ENCODE results near the gene MEA1. TPM values are rescaled to one million over a fixed set of nuclear protein-coding genes. Genes with fewer than 3 reads are reported as not detected.
A peak's percentile ranks its signal among the peaks of the same experiment; 100 is the strongest.
"Not testable (repeated sequence)": the region's sequence is repeated elsewhere in the genome, so short reads cannot be mapped to it uniquely, and the experiment has no call there.

MEA1 gene
- total RNA-seq, 2 experiments from 2014 or later = 93.4 to 129 TPM

DNA sequence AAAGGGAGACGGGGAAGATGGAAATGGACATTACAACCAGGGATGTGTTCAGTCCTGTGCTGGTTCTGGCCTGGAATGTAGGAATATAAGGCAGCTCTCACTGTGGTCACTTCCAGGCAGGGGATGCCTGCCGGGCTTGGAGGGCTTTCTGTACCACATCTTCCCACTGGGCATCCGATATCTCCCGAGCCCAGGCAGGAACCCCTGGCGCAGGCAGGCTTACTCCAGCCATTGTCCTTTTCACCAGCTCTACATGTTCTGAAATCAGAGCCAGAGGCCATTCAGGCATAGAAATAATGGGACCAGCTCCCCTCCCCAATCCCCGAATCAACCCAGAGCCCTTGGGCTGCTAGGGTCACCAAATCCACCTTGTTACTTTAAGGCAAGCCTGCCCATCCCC, 1.4 kb downstream of the MEA1 start:
- peak overlapping the region; percentile 87 for H3K27ac Mint-ChIP-seq
- ATAC-seq = no peak
- H3K4me3 Mint-ChIP-seq = peak overlapping the region; percentile 91
- ChIA-PET POLR2A (interaction anchor here (0.7 to 0.8 kb wide), 2 partner anchors 28 to 703 kb away, joined by 3 read pairs; partner anchors contain the start of gene PPP2R5D), CTCF (interaction anchor here (0.7 to 1.3 kb wide), 4 partner anchors 9 to 111 kb away, joined by 3 to 5 read pairs (median 4); partner anchors contain the start of gene PPP2R5D)
- no peaks in the 10 kb centered on the region for H3K27me3 Mint-ChIP-seq
- intact Hi-C loops (cut with DNase I, micrococcal nuclease) = loop anchor here in 1 of 2 experiments (2.0 to 5.0 kb wide), 2 partner anchors 615 to 796 kb away; partner anchors contain the start of genes GTPBP2 and MRPS10
- peaks cover 44% of the 10 kb centered on the region for H3K36me3 Mint-ChIP-seq (ENCODE audit: low read depth)
- no peak for DNase-seq
- peaks cover 39% of the 10 kb centered on the region for H3K4me1 Mint-ChIP-seq
- no peaks in the 10 kb centered on the region for H3K9me3 Mint-ChIP-seq (ENCODE audit: low read depth)

DNA sequence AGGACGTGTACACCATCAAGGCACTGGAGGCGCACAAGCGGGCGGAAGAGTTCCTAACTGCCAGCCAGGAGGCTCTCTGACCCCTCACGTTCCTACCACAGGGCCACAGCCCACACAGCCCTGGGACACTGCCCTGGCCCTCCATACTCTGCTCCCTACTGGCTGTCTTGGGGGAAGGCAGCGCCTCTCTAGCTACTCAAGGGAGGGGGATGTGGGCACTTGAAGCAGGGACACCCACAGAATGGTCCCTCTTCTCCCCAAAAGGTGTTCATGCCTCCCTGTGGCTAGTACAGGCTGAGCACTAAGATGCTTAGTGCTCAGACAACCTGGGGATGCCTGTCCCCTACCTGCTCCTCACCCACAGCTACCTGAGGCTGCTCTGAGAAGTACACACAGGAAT, 2.5 kb downstream of the MEA1 start:
- CTCF ChIA-PET = interaction anchor here (0.7 to 5.8 kb wide), 4 partner anchors 8 to 213 kb away, joined by 3 to 32 read pairs (median 4); partner anchors contain the start of gene PPP2R5D
- no peak for DNase-seq
- H3K9me3 Mint-ChIP-seq (ENCODE audit: low read depth) = no peaks in the 10 kb centered on the region
- intact Hi-C loops (cut with DNase I, micrococcal nuclease) = loop anchor here in 1 of 2 experiments (5.0 kb wide), 1 partner anchor 616 kb away; the partner anchor contains the start of gene GTPBP2
- H3K36me3 Mint-ChIP-seq (ENCODE audit: low read depth) = peaks cover 50% of the 10 kb centered on the region
- H3K27ac Mint-ChIP-seq = peak overlapping the region; percentile 45
- POLR2A ChIA-PET = interaction anchor here (1.0 kb wide), 1 partner anchor 82 kb away, joined by 3 read pairs; the partner anchor contains the start of gene CNPY3
- peaks cover 34% of the 10 kb centered on the region for H3K4me1 Mint-ChIP-seq
- H3K4me3 Mint-ChIP-seq = no peak overlapping the region
- no peak for ATAC-seq
- no peaks in the 10 kb centered on the region for H3K27me3 Mint-ChIP-seq

DNA sequence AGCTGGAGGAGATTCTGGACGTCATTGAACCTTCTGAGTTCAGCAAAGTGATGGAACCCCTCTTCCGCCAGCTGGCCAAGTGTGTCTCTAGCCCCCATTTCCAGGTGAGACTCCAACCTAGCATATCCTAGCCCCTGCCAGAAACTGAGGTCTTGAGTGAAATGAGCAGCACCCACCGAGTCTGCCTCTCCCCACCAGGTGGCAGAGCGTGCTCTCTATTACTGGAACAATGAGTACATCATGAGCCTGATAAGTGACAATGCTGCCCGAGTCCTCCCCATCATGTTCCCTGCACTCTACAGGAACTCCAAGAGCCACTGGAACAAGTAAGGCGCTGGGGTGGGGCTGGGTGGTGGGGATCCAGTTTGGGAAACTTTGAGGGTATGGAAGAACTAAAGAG, 4.6 kb downstream of the MEA1 start:
- ChIA-PET POLR2A (interaction anchor here (0.6 kb wide), 1 partner anchor 1185 kb away, joined by 3 read pairs; no protein-coding TSS in a partner anchor), CTCF (interaction anchor here (0.7 to 5.8 kb wide), 4 partner anchors 25 to 275 kb away, joined by 3 to 32 read pairs (median 4); no protein-coding TSS in a partner anchor)
- Mint-ChIP-seq H3K36me3 (ENCODE audit: low read depth) (peaks cover 53% of the 10 kb centered on the region), H3K9me3 (ENCODE audit: low read depth) (no peaks in the 10 kb centered on the region), H3K4me1 (peaks cover 22% of the 10 kb centered on the region), H3K27ac (no peak overlapping the region), H3K4me3 (no peak overlapping the region), H3K27me3 (no peaks in the 10 kb centered on the region)
- ATAC-seq = no peak
- peak; percentile 66 for DNase-seq
- intact Hi-C loops (cut with DNase I, micrococcal nuclease) = loop anchor here in 1 of 2 experiments (1.0 kb wide), 1 partner anchor 134 kb away; no protein-coding TSS in a partner anchor

DNA sequence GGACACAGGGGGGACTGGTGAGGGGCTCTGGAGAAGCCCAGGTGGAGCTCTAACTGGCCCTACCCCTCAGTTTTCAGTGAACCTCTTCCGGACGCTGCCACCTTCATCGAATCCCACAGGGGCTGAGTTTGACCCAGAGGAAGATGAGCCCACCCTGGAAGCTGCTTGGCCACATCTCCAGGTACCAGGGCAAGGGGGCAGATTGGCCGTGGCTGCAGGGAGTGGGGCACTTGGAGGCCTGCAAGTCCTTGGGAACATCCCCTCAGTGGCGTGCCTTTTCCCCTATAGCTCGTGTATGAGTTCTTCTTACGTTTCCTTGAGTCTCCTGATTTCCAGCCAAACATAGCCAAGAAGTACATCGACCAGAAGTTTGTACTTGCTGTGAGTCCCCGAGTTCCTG, 6.6 kb downstream of the MEA1 start:
- Mint-ChIP-seq H3K27ac (no peak overlapping the region), H3K9me3 (ENCODE audit: low read depth) (no peaks in the 10 kb centered on the region), H3K36me3 (ENCODE audit: low read depth) (peaks cover 39% of the 10 kb centered on the region), H3K27me3 (no peaks in the 10 kb centered on the region), H3K4me3 (no peak overlapping the region), H3K4me1 (peaks cover 10% of the 10 kb centered on the region)
- ChIA-PET POLR2A (interaction anchor here (1.5 kb wide), 1 partner anchor 23 kb away, joined by 4 read pairs; the partner anchor contains the start of gene PPP2R5D), CTCF (interaction anchor here (0.6 to 5.8 kb wide), 6 partner anchors 8 to 271 kb away, joined by 3 to 32 read pairs (median 3); partner anchors contain the start of gene MRPL2)
- DNase-seq (no peak), ATAC-seq (no peak)
- intact Hi-C loops (cut with DNase I, micrococcal nuclease) = no loop called here

DNA sequence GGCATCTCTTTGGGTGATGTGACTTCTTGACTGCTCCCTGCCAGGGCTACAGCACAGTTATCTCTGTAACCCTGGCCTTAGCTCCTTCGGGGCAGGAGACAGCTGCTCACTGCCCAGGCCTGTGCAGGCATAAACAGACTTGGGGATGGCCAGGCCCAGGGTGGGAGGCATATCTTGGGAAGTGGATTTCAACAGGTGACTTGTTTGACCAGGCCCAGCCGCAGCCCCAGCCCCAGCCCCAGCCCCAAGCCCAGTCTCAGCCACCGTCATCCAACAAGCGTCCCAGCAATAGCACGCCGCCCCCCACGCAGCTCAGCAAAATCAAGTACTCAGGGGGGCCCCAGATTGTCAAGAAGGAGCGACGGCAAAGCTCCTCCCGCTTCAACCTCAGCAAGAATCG, 7.5 kb downstream of the MEA1 start:
- intact Hi-C loops (cut with DNase I, micrococcal nuclease) = no loop called here
- DNase-seq = no peak
- H3K27ac Mint-ChIP-seq = peak overlapping the region; percentile 47
- no peaks in the 10 kb centered on the region for H3K9me3 Mint-ChIP-seq (ENCODE audit: low read depth)
- POLR2A ChIA-PET = no interaction called here
- CTCF ChIA-PET = interaction anchor here (0.7 to 5.8 kb wide), 3 partner anchors 9 to 137 kb away, joined by 4 to 32 read pairs (median 4); partner anchors contain the start of gene MRPL2
- H3K36me3 Mint-ChIP-seq (ENCODE audit: low read depth) = peaks cover 33% of the 10 kb centered on the region
- ATAC-seq = no peak
- H3K4me1 Mint-ChIP-seq = peaks cover 3% of the 10 kb centered on the region
- H3K27me3 Mint-ChIP-seq = no peaks in the 10 kb centered on the region
- H3K4me3 Mint-ChIP-seq = no peak overlapping the region

DNA sequence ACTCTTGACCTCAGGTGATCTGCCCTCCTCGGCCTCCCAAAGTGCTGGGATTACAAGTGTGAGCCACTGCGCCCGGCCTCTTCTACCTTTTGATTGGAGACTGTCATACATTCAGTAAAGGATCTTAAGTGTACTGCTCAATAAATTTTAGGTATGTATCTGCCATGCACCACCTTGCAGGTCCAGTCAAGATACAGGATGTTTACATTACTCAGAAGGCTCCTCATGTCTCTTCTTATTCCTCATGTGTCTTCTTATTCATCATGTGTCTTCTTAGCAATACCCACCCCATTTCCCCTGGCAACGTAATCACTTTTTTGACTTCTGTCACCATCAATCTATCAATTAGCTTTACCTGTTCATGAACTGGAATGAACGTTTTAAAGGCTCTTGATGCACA, 7.9 kb downstream of the MEA1 start:
- ATAC-seq (no peak), DNase-seq (no peak)
- intact Hi-C loops (cut with DNase I, micrococcal nuclease) = no loop called here
- H3K27me3 Mint-ChIP-seq = no peaks in the 10 kb centered on the region
- CTCF ChIA-PET = interaction anchor here (0.7 to 5.8 kb wide), 3 partner anchors 9 to 138 kb away, joined by 3 to 32 read pairs (median 4); no protein-coding TSS in a partner anchor
- peaks cover 3% of the 10 kb centered on the region for H3K4me1 Mint-ChIP-seq
- no peaks in the 10 kb centered on the region for H3K9me3 Mint-ChIP-seq (ENCODE audit: low read depth)
- H3K4me3 Mint-ChIP-seq = no peak overlapping the region
- POLR2A ChIA-PET = no interaction called here
- H3K27ac Mint-ChIP-seq = peak overlapping the region; percentile 47
- peaks cover 30% of the 10 kb centered on the region for H3K36me3 Mint-ChIP-seq (ENCODE audit: low read depth)

DNA sequence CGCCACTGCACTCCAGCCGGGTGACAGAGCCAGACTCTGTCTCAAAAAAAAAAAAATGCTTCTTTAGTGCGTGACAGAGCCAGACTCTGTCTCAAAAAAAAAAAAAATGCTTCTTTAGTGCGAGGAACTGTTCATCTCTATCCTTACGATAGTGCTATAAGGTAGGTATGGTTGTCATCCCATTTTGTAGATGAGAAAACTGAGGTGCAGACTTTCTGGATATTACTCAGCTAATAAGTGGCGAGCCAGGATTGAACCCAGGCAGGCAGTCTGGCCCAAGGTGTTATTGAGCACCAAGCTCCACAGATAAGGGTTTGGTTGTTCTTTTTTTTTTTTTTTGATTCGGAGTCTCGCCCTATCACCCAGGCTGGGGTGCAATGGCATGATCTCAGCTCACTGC, 11.9 kb downstream of the MEA1 start:
- Mint-ChIP-seq H3K4me1 (peaks cover 3% of the 10 kb centered on the region), H3K9me3 (ENCODE audit: low read depth) (no peaks in the 10 kb centered on the region), H3K36me3 (ENCODE audit: low read depth) (peaks cover 8% of the 10 kb centered on the region), H3K27me3 (no peaks in the 10 kb centered on the region), H3K27ac (no peak overlapping the region), H3K4me3 (no peak overlapping the region)
- ATAC-seq (no peak), DNase-seq (no peak)
- intact Hi-C loops (cut with DNase I, micrococcal nuclease) = no loop called here
- POLR2A ChIA-PET = no interaction called here
- CTCF ChIA-PET = interaction anchor here (0.7 to 1.4 kb wide), 3 partner anchors 11 to 16 kb away, joined by 3 to 4 read pairs (median 3); partner anchors contain the start of gene KLHDC3

DNA sequence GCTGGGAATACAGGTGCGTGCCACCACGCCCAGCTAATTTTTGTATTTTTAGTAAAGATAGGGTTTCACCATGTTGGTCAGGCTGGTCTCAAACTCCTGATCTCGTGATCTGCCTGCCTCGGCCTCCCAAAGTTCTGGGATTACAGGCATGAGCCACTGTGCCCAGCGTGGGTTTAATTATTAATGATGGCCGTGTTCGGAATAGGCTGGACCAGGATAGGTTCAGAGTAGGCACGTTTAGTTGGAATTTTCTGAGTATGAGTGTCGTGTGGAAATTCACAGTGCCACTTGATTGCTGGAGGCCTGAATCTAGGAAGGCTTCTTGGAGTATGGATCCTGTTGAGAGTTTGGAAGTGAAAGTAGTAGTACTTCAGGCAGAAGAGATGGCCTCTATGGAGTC, 15.5 kb downstream of the MEA1 start:
- intact Hi-C loops (cut with DNase I, micrococcal nuclease); ATAC-seq; H3K4me3 Mint-ChIP-seq; H3K27ac Mint-ChIP-seq; H3K36me3 Mint-ChIP-seq (ENCODE audit: low read depth); H3K4me1 Mint-ChIP-seq; H3K27me3 Mint-ChIP-seq; DNase-seq; H3K9me3 Mint-ChIP-seq (ENCODE audit: low read depth): not testable (repeated sequence)
- POLR2A ChIA-PET = interaction anchor here (1.5 kb wide), 1 partner anchor 16 kb away, joined by 4 read pairs; the partner anchor contains the start of genes KLHDC3 and MEA1
- CTCF ChIA-PET = interaction anchor here (1.3 kb wide), 1 partner anchor 146 kb away, joined by 3 read pairs; no protein-coding TSS in a partner anchor

DNA sequence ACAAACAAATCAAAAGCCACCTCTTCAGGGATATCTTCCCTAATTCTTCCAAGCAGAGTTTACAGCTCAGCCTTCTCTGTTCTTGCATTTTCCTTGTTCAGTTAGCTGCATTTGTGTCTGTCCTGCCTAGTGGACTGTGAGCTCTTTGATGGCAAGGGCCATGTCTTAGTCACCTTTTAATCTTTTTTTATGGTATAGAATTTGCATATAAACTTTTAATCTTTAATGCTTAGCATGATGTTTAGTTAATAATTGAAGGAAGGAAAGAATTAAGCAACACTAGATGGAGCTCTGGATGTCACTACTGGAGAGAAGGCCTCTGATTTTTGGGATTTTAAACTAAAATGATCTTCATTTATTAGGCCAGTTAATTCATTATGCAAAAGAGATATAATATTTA, 17.2 kb downstream of the MEA1 start:
- peaks cover 2% of the 10 kb centered on the region for H3K4me1 Mint-ChIP-seq
- no peak for DNase-seq
- H3K4me3 Mint-ChIP-seq = no peak overlapping the region
- intact Hi-C loops (cut with DNase I, micrococcal nuclease) = no loop called here
- ChIA-PET POLR2A (interaction anchor here (0.7 to 1.5 kb wide), 2 partner anchors 18 to 149 kb away, joined by 4 to 7 read pairs; partner anchors contain the start of genes KLHDC3 and MEA1), CTCF (interaction anchor here (1.0 to 1.1 kb wide), 2 partner anchors 10 to 95 kb away, joined by 4 read pairs; no protein-coding TSS in a partner anchor)
- no peaks in the 10 kb centered on the region for H3K27me3 Mint-ChIP-seq
- ATAC-seq = no peak
- peaks cover 2% of the 10 kb centered on the region for H3K36me3 Mint-ChIP-seq (ENCODE audit: low read depth)
- H3K27ac Mint-ChIP-seq = no peak overlapping the region
- no peaks in the 10 kb centered on the region for H3K9me3 Mint-ChIP-seq (ENCODE audit: low read depth)

DNA sequence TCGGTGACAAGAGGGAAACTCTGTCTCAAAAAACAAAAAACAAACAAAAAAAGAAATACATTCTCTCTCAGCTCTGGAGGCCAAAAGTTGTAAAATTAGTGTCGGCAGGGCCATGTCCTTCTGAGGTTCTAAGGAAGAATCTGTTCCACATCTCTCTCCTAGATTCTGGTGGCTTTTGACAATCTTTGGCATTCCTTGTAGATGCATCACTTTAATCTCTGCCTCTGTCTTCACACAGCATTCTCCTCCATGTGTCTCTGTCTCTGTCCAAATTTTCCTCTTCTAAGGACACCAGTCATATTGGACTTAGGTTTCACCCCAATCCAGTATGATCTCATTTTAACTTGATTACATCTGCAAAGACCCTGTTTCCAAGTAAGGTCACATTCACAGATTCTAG, 20.3 kb downstream of the MEA1 start:
- POLR2A ChIA-PET = interaction anchor here (0.6 kb wide), 1 partner anchor 64 kb away, joined by 3 read pairs; the partner anchor contains the start of gene CNPY3
- intact Hi-C loops (cut with DNase I, micrococcal nuclease) = no loop called here
- DNase-seq = no peak
- CTCF ChIA-PET = interaction anchor here (0.6 kb wide), 1 partner anchor 111 kb away, joined by 4 read pairs; no protein-coding TSS in a partner anchor
- Mint-ChIP-seq H3K4me3 (no peak overlapping the region), H3K9me3 (ENCODE audit: low read depth) (no peaks in the 10 kb centered on the region), H3K27me3 (no peaks in the 10 kb centered on the region), H3K4me1 (peaks cover 3% of the 10 kb centered on the region), H3K27ac (no peak overlapping the region), H3K36me3 (ENCODE audit: low read depth) (peaks cover 9% of the 10 kb centered on the region)
- ATAC-seq = no peak

DNA sequence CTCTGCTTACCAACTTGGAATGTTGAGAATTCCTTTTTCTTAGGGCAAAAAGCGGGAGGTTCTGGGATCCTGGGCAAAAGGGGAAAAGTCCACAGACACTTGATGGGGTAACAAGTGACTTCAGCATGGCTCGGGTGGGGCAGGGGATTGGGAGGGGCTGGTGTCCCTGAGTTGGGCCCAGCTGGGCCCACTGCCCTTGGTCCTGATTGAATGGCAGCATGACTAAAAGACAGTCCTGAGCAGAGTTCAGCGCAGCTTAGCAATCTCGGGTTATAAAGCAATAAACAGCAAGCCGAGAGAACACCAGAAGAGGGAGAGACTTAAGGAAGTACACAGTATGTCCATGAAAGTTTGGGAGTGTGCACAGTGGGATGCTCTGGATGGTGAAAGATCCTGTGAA, 23.8 kb downstream of the MEA1 start:
- Mint-ChIP-seq H3K27ac (no peak overlapping the region), H3K36me3 (ENCODE audit: low read depth) (peaks cover 15% of the 10 kb centered on the region), H3K4me3 (no peak overlapping the region), H3K4me1 (peaks cover 33% of the 10 kb centered on the region), H3K9me3 (ENCODE audit: low read depth) (no peaks in the 10 kb centered on the region), H3K27me3 (no peaks in the 10 kb centered on the region)
- intact Hi-C loops (cut with DNase I, micrococcal nuclease) = no loop called here
- ATAC-seq (no peak), DNase-seq (no peak)
- ChIA-PET CTCF (no interaction called here), POLR2A (no interaction called here)

Measured in activated CD4-positive, alpha-beta T cell treated with anti-CD3 and anti-CD28 coated beads for 36 hours (primary cell).